NCI-H2196 (cell line): ENCODE results near the gene NR2C2.
"Not testable (repeated sequence)": the region's sequence is repeated elsewhere in the genome, so short reads cannot be mapped to it uniquely, and the experiment has no call there.

Experiments used
- DNase-seq: peaks from one replicate; lab custom pipeline; 2025; ENCODE audit not compliant: unreplicated experiment; lab: John Stamatoyannopoulos, UW

Gene NR2C2

DNA sequence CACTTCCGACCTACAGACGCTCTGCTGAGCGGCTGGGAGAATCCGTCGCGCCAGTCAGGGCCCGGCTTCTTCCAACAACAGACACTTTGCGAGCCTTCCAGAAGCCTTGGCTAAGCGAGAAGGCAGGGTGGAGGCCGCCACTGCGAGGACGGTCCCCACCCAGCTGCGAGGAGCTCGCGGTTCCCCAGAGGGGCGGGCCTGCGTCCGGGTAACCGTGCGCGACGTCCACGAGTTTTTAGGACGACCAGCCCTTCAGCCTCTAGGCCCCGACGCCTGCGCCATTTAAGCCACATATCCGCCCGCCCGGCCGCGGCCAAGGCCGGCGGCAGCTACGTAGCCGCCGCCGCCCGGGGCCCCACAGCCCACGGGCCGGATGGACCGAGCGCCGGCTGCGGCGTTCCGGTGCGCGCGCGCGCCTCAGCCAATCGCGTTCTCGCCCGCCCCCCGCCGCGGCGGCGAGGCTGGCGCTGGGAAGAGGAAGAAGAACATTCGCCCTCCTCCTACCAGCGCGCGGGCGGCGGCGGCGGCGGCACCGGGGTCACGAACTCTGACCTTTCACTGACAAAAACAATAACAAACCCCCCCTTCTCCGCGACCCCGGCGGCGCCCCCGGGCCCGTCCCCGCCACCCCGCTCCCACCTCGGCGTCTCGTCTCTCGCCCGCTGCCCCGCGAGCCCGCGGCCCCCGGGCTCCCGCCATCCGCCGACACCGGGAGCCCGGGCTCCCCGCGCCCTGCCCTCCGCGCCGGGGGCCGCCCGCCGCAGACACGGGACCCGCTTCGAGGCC lies at the start of gene NR2C2:
TSS of gene NR2C2 (plus strand) at position 484 of the 786 bp plus-strand sequence. CDS start 56,332 bp downstream, outside the sequence.
- DNase-seq: peak; percentile 66

DNA sequence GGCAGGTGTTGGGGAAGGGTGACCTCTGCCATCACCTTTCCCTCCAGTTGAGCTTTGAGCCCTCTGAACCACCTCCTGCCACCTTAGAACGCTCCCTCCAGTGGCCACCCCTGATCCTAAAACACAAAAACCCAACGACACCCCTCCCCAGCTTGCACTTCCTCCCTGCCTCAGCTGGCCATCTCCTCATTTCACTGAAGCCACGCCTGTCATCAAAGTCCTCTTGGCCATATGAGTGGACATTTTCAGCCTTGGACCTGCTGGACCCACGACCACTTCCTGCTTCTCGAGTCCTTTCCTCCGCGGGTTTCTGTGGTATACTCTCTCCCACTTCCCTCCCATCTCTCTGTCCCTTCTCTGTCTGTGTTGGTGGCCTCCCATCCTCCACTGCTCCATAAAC lies 48.5 kb upstream of the NR2C2 start:
- DNase-seq: no peak

- DNase-seq: no peak
These were observed 47.3 kb upstream of the NR2C2 start for GRCh38 chr3:14899993-14900618.

- DNase-seq: no peak
These were observed 46.2 kb upstream of the NR2C2 start for GRCh38 chr3:14900881-14901873.

GRCh38 chr3:14902719-14903118 lies 44.7 kb upstream of the NR2C2 start:
- DNase-seq: no peak

DNA sequence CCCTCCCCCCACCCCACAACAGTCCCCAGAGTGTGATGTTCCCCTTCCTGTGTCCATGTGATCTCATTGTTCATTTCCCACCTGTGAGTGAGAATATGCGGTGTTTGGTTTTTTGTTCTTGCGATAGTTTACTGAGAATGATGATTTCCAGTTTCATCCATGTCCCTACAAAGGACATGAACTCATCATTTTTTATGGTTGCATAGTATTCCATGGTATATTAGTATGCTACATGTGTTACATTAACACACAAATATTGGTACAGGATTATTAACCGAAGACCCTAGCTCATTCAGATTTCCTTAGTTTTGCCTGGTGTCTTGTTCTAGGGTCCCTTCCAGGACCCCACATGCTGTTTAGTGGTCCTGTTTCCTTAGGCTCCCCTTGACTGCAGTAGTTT lies 43.9 kb upstream of the NR2C2 start:
- DNase-seq: not testable (repeated sequence)

DNA sequence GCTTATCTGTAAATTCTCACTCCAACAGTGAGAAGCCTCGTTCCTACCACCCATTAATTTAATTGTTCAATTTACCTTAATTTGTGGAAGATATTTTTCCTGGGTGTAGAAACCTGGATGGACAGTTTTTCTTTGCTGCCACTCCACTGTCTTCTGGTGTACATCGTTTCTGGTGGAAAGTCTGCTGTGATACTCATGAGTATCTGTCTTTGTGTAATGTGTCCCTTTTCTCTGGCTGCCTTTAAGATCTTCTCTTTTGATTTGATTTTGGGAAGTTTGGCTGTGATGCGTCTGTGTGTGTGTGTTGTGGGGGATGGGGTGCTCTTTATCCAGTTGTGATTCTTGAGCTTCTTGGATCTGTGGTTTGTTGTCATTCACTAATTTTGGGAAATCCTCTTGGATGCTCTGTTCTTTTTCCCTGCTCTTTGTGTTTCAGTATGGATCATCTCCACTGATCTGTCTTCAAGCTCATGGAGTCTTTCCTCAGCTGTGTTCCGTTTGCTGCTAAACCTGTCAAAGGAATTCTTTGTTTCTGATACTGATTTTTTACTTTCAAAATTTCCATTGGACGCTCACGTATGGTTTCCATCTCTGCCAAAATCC lies 42.2 kb upstream of the NR2C2 start:
- no peak for DNase-seq

GRCh38 chr3:14906355-14906971 lies 40.9 kb upstream of the NR2C2 start:
- no peak for DNase-seq

GRCh38 chr3:14907043-14907966 lies 40.1 kb upstream of the NR2C2 start:
- DNase-seq: no peak

DNA sequence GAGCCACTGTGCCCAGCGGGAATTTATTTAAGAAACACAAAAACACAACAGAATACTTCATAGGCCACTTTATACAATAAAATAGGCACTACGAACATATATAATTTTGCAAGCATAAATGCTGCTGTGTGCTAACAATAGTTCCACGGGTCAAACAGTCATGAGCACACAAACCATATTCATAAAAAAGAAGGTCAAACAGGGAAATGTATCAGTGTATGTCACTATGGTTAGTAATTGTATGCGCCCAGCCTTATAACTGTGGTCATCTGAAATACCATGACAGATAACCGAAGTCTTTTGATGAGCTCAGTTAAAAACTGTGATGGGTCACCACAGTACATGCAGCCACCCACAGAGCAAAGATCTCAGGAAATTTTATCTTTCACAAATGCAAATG lies 38.1 kb upstream of the NR2C2 start:
- DNase-seq: no peak

GRCh38 chr3:14911651-14912050 lies 35.7 kb upstream of the NR2C2 start:
- DNase-seq: no peak

GRCh38 chr3:14913071-14913925 lies 34.1 kb upstream of the NR2C2 start:
- no peak for DNase-seq

- no peak for DNase-seq
These were observed 33.2 kb upstream of the NR2C2 start for GRCh38 chr3:14913926-14914778.

DNA sequence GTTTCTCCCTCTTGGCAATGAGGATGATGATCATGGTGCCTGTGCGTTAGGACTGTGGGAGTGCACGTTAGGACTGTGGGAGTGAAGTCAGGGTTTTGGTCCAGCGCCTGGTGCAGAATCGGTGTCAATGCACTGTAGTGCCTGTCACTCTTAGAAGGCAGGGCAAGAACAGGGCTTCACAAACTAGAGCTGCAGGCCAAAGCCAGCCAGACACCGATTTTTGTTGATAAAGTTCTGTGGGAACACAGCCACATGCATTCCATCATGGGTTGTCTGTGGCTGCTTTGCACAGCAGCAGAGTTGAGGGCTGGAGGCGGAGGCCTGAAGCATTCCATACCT lies 32.6 kb upstream of the NR2C2 start:
- DNase-seq: no peak

DNA sequence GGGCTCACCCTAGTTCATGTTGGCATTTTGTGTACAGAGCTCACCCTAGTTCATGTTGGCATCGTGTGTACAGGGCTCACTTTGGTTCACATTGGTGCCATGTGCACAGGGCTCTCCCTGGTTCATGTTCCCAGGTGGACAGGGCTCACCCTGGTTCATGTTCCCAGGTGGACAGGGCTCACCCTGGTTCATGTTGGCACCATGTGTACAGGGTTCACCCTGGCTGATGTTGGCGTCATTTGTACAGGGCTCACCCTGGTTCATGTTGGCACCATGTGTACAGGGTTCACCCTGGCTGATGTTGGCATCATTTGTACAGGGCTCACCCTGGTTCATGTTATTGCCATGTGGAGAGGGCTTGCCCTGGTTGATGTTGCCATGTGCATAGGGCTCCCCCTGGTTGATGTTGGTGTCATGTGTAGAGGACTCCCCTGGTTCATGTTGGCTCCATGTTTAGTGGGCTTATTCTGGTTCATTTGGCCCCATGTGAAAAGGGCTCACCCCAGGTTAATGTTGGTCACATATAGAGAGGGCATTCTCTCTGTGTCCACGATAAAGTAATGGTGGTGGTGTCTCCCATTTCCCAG lies 31.7 kb upstream of the NR2C2 start:
- DNase-seq: no peak

DNA sequence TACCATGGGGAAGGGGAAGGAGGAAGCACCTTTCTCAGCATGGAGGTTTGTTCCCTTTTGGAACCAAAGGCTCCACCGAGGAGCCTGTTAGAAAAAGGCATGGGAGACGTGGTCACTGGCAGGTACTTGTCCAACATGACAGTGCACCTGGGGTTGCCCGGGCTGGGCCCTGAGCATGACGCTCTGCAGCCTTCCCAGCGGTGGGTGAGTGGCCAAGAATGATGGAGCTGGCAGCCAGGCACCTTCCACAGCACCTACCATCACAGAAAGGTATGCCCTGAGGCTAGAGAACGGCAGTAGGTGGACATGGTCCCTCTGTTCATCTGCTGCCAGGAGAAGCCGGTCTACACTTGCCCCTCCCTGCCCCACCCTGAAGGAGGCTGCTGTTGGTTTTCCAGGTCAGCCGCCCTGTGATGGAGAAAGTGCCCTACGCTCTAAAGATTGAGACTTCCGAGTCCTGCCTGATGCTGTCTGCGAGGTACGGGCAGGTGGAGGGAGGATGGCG lies 29.0 kb upstream of the NR2C2 start:
- DNase-seq: no peak

- no peak for DNase-seq
These were observed 26.8 kb upstream of the NR2C2 start for GRCh38 chr3:14920536-14920935.
